HUDEP-2 (cell line): Measurements from ENCODE around the gene EPB41L4B.
A peak's percentile ranks its signal among the peaks of the same experiment; 100 is the strongest.
"Not testable (repeated sequence)": the region's sequence is repeated elsewhere in the genome, so short reads cannot be mapped to it uniquely, and the experiment has no call there.

Source experiments
- DNase-seq, 76 experiments: peaks; one replicate each; lab custom pipeline; 2025; ENCODE audit not compliant: unreplicated experiment in 76 of 76; lab: John Stamatoyannopoulos, UW

Gene EPB41L4B

DNA sequence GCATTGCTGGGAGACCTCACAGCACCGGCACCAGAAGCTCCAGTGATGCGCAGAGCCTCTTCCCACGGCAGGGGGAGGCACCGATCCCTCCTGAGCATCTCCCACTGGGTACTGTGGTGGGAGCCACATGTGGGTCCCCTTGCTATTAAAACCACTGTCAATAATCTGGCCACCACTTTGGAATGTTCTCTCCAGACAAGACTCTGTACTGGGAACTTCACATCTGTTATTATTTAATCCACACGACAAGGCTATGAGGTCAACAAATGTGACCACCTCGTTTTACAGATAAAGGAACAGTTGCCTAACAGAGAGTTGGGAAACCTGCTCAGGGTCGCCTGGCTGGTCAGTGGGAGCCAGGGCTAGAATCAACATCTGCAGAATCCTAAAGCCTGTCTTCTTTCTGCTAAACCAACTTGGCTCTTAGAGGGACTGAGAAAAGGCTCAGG, 72.7 kb downstream of the EPB41L4B start:
- DNase-seq: peak in 1 of 76 experiments; percentile 5

DNA sequence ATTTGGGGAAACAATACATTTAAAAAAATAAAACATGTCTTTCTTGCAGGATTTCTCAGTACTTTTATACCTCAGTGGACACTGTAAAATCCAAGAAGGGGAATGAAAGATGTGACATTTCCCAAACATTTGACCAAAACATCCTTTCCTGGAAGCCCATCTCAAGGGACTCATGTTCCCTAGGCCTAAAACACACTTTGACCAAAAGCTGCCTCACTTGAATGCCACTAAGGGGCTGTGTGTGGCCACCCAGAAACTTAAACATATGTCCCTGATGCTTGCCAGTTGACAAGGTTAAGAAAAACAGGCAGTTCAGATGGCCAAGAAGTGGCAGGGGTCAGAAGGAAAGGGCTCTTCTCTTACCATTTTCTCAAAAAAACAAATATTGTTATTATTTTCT, 73.6 kb downstream of the EPB41L4B start:
- no peak for DNase-seq

DNA sequence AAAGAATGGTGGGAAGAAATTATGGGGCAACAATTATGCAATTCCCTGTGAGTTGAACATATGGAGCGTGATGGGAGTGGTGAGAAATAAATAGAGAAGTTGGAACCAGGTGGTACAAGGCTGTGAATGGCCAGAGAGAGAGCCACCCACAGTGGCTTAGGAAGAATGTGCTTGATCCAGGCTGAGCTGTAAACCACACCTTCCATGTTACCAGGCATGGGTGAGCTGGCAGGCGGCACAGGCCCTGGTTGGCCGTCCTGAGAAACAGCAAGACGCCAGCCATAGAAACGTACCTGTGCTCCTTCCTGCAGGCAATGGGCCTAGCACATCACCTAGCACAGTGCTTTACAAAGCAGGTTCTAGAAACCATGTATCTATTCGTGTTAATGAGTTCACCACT, 74.3 kb downstream of the EPB41L4B start:
- DNase-seq: no peak

DNA sequence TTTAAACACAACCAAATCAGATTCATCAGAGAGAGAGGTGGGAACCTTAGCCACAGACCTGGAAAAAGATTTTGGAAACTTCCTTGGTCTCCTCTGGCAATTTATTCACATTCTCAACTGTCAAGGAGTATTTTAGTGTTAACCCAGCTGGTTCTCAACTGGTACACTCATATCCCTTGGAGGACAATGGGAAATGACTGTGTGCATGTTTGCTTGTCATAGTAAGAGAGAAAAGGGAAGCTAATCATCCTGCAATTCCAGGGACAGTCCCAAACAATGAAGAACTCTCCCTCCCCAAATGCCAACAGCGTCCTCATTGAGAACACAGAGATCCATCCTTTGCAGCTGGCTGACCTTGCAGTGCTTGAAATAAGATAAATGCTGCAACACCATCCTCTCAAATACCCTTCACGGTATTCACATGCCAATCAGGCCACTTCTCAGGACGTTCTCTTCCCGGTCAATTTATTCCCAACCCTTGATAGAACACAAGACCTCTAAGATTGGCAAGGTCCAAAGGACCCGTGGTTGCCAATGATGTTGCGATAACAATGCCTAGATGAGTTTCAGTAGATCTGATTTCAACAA, 75.5 kb downstream of the EPB41L4B start:
- no peak for DNase-seq

DNA sequence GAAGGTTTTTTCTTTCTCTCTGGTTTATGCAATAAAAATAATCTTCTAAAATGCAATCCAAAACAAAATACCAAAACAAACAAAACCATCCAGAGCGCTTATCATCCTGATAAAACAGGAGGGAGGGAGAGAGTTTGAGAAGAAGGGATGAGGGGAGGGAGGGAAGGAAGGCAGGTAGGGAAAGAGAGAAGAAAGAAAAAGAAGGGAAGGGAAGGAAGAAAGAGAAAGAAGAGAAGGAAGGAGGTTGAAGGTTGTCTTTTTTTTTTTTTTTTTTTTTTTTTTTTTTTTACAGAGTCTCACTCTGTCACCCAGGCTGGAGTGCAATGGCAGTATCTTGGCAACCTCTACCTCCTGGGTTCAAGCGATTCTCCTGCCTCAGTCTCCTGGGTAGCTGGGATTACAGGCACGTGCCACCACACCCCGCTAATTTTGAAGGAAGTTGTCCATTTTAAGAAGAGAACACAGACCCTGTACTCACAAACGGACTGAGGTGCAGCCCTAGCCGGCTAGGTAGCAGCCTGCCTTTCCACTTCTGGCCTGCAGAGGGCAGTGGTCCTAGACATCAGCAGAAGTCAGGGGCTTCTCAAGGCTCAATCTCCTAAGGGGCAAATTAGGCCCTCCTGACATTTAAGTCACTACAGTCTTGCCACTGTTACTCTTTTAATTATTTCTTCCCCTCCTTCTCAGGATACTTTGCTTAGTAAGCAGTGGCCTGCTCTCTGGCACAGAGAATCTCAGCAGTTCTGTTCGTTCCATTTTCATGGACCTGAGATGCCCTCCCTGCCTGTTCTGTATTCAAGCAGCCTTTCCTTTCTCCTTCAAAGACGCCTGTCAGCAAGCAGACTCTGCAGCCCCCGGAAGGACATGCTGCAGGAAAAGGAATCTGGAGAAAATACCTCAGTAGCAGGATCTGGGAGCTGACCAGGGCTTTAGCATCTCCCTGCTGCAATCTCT, 76.4 kb downstream of the EPB41L4B start:
- peak in 55 of 76 experiments; percentile 2 to 65 (median 25) for DNase-seq

DNA sequence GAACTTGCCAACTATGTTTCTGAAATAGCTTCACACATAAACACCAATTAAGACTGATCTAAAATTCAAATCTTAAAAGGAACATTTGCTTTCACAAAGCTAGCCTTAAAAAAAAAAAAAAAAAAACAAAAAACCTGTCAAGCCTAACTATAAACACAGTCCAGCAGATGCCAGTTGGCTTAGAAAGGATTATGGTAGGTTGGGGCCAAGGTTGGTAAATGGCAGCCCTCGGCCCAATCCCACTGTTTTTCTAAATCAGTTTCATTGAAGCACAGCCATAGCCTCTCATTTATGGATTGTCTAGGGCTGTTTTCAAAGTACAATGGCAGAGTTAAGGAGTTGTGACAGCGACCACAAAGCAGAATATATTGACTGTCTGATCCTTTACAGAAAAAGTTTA, 78.1 kb downstream of the EPB41L4B start:
- no peak for DNase-seq

DNA sequence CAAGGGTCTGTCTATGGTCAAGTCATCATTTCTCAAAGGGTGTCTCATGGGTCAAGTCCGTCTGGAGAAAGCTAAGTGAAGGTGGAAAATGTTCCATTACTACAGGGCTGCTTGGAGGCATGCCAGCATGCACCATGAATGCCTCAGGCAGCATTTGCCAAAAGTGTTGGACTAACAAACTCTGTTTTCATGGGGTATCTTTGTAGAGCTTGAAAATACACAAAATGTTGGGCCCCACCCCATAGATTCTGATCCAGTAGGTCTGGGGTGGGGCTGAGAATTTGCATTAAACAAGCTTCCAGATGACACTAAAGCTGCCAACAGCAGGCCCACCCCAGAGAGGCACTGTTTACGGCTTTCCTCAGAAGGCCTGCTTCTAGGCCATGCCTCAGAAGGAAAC, 78.8 kb downstream of the EPB41L4B start:
- no peak for DNase-seq

DNA sequence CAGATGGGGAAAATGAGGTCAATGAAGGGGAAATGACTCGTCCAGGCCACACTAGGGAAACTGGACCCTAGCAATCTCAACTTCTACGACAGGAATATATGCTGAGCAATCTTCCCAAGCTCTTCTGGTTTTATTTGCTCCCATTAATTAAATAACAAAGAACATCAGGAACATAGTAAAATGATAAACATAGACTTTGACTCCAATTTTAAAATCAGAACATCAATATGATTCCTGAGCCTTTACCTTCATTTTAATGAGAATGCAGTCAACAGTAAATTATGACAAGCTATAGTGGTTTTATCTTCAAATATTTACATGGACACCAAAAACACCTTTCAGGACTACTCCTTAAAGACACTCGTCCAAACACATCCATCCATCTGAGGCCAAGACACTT, 79.7 kb downstream of the EPB41L4B start:
- DNase-seq: no peak

DNA sequence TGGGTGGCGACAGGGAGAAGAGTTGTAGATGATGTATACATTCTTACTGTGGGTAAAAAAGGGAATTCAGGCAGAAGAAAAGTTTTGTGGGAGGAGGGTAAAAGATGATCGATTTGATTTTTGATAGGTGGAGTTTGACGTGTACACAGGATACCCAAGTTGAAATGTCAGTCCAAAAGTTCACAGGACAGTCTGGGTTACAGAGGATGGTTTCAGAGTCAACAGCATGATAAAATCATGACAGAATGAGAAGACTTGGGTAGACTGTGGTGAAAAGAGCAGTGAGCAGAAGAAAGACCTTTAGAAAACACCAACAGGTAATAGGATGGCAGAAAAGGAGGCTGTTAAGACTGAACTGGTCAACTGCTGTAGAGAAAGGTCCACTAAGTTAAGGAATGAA, 81.6 kb downstream of the EPB41L4B start:
- DNase-seq: no peak

DNA sequence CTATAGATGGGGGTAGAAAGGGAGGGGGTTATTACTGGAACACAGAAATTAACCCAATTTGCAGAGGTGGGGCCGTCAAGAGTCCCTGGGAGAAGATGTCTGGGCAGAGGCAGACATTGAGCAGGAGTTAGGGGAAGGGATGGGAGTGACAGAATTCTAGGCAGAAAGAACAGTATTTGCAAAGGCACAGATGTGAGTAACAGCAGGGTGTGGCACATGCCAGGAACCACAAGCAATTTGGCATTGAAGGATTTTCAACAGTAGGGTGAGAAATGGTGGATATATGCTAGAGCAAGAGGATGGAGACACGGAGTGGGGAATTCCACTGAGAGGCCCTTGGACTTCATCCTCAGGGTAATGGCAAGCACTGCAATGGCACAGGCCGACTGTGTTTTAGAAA, 82.2 kb downstream of the EPB41L4B start:
- DNase-seq: no peak

DNA sequence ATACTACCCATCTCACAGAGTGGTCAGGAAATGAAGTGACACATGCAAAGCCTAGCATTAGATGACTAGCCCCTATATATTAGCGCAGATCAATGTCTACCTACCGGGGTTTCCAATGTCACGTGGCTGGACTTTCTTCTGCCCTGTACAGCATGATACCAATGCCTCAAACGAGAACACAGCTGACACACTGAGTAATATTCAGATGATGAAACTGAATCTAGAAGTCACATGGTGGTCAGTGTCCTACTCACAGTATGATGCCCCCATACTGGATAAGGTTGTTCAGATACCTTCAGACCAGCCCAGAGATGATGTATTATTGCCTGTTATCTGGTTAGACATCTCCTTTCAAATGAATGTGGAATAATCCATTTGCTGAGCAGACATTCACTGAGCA, 82.7 kb downstream of the EPB41L4B start:
- DNase-seq: no peak

DNA sequence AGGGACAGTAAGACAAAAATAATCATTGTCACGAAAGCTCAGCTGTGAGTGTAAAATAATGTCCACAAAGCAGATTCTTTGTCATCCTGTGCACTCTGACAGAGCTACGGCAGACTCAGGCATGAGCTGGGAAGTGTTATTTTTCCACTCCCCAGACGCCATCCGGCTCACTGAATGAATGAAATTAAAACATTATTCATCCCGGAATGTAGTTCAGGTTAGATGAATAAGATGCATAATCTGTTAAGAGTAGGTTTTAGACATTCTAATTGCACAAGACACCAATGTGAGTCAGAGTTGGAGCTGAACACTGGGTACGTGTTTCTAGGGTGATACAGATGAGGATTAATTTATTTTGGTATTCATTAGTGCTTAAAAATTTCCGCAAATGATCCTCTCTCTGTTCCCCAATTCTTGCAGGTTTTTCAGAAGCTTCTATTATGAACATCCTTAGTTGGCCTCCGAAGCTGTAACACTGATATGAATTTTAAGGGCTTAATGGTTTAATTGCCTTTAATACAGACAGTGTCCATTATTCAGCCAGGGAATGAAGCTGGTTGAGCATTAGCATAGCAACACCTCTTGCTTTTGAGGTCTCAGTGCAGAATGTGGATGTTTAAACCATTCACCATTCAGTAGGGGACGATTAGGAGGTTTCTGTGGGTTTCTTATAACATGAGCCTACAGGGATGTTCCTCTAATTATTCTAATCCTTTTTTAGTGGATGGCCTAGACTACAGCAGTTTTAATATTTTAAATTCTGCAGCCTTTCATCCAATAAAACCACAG, 88.2 kb downstream of the EPB41L4B start:
- no peak for DNase-seq

DNA sequence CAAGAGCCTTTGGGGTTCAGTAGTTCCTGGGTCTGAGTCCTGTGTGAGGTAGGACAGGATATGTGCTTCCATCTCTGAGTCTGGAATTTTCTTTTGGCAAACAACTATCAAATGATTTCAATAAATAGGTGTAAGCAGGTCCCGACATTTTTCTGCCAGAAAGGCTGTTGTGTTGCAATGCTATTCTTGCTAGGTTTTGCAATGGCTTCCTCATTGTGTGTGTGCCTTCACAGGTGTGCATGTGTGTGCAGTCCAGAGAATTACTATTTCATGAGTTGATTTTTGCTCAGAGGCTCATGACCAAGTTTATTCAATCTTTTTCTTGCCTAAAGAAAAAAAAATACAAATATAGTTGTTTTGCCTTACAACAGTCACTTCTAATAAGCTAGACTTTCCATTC, 89.3 kb downstream of the EPB41L4B start:
- DNase-seq: no peak

DNA sequence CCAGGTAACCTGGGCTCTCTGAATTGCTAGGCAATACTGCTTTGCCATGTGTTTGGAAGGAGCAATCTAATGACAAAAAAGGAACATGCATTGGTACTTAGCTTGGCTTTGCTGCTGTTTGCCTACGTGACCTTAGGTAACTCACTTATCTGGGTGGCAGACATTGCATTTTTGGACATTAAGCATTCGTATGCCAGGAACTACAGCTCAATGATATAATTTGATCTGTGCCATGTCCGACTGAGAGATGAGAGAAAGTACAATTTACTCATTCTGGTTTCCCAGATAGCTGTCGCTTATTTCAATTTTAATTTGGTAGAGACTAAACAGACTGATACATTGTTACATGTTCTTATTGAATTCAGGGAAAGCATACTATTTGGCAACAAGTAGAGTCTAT, 90.6 kb downstream of the EPB41L4B start:
- no peak for DNase-seq

DNA sequence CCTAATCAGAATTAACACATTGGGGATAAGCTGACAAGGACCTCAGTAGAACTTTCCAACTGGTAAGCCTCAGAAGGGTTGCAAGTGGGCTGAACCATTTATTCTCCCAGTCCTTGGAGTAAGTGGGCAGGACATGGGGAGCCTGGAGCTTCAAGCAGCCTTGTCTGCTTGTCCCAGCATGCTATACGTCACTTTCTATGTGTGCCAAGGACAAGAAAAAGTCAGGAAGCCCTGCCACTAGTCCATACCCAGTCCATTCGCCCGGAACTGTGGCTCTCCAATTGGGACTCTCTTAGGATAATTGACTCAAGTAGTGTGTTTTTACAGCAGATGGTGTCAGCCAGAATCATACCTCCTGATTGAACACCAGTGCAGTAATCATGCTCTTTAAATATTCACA, 91.2 kb downstream of the EPB41L4B start:
- DNase-seq: no peak

DNA sequence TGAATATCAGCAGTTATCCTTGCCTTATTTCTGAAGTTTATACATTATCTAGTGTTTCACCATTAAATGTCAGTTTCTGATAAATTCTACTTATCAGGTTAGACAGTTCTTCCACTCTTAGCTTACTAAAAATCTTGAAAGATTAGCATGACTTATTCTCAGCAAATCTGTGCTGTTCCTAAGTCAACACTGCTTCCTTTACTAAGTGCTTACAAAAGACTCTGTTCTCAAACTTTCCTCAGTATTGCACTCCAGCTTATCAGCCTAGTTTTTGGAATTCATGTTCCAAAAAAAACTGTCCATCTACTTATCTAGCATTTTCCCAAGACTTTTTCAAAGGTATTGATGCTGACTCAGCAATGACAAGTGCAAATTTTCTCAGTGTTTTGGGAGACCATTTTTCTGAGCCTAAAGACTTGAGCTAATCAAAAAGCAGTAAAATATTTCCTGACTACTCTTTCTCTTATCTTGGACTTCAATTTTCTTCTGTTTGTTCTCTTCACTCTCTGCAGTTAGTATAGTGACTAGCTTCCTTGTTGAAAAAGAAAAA, 92.7 kb downstream of the EPB41L4B start:
- DNase-seq: no peak

DNA sequence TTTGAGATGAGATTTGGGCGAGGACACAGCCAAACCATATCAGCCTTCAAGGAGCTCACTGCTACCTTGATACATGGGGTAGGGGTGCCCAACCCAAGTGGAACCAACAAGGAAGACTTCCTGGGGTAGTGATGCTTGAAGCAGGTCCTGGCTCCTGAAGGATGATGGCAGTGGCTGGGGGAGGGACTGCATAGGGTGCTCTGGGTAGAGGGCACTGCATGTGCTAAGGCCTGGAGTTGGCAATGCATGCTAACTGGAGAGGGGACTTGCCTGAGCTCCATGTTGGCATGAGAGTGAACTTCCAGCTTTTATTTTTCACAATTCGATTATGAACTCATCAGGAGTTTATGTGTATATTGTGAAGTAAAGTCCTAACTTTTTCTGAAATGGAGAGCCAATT, 95.2 kb downstream of the EPB41L4B start:
- no peak for DNase-seq

DNA sequence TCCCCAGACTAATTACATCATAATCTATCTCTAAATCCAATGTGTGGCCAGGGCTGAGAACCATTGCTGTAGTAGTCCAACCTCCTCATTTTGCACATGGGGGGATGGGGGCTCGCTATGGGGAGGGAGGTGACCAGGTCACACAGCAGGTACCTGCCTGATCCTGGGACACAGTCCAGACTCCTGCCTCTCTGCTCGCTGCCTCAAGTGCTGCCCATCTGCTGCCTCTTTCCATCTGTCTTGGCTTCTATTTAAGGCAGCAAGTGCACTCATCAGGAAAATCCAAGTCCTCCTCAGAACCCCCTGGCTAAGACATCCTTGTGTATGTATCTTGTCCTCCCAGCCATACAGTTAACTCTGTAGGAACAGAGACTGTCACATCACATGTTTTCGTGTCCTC, 96.1 kb downstream of the EPB41L4B start:
- no peak for DNase-seq

DNA sequence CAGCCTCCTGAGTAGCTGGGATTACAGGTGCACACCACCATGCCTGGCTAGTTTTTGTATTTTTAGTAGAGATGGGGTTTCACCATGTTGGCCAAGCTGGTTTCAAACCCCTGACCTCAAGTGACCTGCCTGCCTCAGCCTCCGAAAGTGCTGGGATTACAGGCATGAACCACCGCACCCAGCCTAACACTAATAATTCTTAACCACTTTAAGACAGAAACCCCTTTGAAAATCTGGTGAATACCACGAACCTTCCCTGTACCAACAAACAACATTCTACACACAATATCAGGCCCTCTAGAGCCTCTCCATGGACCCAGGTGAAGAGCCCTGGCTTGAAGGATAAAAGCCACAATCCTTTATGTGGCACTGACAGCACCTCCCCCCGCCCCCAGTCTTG, 102.6 kb downstream of the EPB41L4B start:
- not testable (repeated sequence) for DNase-seq

DNA sequence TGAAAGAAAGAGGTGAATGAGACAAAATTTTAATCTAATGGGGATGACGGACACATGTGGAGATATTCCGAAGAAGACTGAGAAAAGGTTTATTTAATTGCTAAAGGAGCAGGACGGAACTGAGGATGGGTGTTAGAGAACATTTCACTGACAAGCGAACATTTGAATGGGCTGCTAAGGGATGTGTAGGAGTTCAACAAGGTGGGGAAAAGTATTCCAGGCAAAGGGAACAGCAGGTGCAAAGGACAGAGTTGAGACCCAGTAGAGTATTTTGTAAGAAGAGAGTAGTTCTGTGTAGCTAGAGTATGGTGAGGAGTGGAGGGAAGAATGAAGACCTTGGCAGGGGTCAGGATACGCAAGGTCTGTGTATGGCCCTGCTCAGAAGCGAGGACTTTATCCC, 106.4 kb downstream of the EPB41L4B start:
- DNase-seq: no peak
